ENCODE measurements around the gene WDR73.

WDR73 gene

DNA sequence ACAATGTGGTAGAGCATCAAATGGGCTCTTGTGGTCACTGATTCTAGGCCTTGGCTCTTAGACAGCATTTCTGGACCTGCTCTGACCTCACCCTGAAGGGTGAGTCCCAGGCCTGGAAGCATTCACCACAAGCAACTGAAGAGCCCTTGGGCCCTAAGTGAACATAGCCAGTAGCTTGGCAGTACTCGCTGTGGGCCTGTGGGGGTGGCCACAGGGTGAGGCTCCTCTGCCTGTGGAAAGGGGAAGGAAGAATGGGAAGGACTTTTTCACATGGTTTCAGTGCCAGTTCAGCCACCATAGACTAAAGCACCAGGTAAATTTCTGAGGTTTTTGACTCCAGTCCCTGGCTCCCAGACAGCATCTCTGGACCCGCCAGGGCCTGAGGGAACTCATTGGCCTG, 58.4 kb downstream of the WDR73 start:
- DNase-seq (ENCODE audit: low spot score) (no peak), ATAC-seq (ENCODE audit: low read depth) (no peak)
- TF ChIP-seq CTCF (IDR thresholded peaks at IDR 0.05; ENCODE audit: poor library complexity, severe bottlenecking), result no peak
- H3K4me3 ChIP-seq (ENCODE audit: severe bottlenecking), result no peak overlapping the region
- no peaks in the 10 kb centered on the region for H3K27me3 ChIP-seq (ENCODE audit: insufficient read depth, poor library complexity, severe bottlenecking)
- no peak overlapping the region for H3K27ac ChIP-seq (ENCODE audit: poor library complexity, severe bottlenecking)
- H3K4me1 ChIP-seq (ENCODE audit: insufficient read depth, poor library complexity, severe bottlenecking), result peaks cover 3% of the 10 kb centered on the region
- H3K9me3 ChIP-seq (ENCODE audit: severe bottlenecking), result no peaks in the 10 kb centered on the region
- no peaks in the 10 kb centered on the region for H3K36me3 ChIP-seq (ENCODE audit: low read depth)

- H3K36me3 ChIP-seq (ENCODE audit: low read depth), result no peaks in the 10 kb centered on the region
- H3K4me3 ChIP-seq (ENCODE audit: severe bottlenecking), result no peak overlapping the region
- DNase-seq (ENCODE audit: low spot score), result no peak
- no peak for ATAC-seq (ENCODE audit: low read depth)
- H3K9me3 ChIP-seq (ENCODE audit: severe bottlenecking), result no peaks in the 10 kb centered on the region
- no peak overlapping the region for H3K27ac ChIP-seq (ENCODE audit: poor library complexity, severe bottlenecking)
- no peaks in the 10 kb centered on the region for H3K27me3 ChIP-seq (ENCODE audit: insufficient read depth, poor library complexity, severe bottlenecking)
- no peaks in the 10 kb centered on the region for H3K4me1 ChIP-seq (ENCODE audit: insufficient read depth, poor library complexity, severe bottlenecking)
- no peak for TF ChIP-seq CTCF (IDR thresholded peaks at IDR 0.05; ENCODE audit: poor library complexity, severe bottlenecking)
Measured at GRCh38 chr15:84594617-84595290, 59.3 kb downstream of the WDR73 start.

DNA sequence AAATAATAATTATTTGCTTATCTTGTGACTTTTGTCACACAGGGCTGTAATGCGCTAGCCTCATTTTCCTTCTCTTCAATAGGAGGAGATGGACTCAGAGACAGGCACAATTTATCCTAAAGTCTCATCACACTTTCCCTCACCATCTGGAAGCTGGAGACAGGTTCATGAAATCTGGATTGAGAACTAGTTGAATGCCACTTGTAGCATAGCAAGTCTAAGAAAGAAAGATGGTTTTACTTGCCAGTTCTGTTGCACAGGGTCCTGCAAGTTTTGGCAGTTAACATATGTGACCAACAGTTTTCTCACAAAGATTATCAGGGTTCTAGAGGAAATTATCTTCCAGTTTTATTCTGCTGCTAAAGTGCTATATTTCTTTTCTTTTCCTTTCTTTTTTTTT, 62.3 kb downstream of the WDR73 start:
- no peaks in the 10 kb centered on the region for H3K27me3 ChIP-seq (ENCODE audit: insufficient read depth, poor library complexity, severe bottlenecking)
- H3K4me3 ChIP-seq (ENCODE audit: severe bottlenecking), result no peak overlapping the region
- ATAC-seq (ENCODE audit: low read depth) (no peak), DNase-seq (ENCODE audit: low spot score) (no peak)
- H3K27ac ChIP-seq (ENCODE audit: poor library complexity, severe bottlenecking), result no peak overlapping the region
- no peaks in the 10 kb centered on the region for H3K9me3 ChIP-seq (ENCODE audit: severe bottlenecking)
- H3K36me3 ChIP-seq (ENCODE audit: low read depth), result no peaks in the 10 kb centered on the region
- H3K4me1 ChIP-seq (ENCODE audit: insufficient read depth, poor library complexity, severe bottlenecking), result no peaks in the 10 kb centered on the region
- TF ChIP-seq CTCF (IDR thresholded peaks at IDR 0.05; ENCODE audit: poor library complexity, severe bottlenecking), result no peak

DNA sequence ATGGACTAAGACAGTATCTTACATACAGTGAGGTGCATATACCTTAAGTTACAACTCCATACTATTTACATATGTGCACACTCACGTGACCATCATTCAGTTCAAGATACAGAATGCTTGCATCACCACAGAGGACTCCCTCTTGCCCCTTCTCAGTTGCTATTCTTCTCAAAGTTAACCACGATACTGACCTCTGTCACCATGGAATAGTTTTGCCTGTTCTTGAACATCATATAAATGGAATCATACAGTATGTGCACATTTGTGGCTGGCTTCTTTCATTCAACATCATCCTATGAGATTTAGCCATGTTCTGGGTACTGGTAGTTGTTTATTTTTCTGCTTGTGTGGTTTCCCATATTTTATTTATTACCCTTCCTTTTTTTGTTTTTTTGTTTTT, 63.7 kb downstream of the WDR73 start:
- H3K4me3 ChIP-seq (ENCODE audit: severe bottlenecking), result no peak overlapping the region
- no peak overlapping the region for H3K27ac ChIP-seq (ENCODE audit: poor library complexity, severe bottlenecking)
- no peaks in the 10 kb centered on the region for H3K9me3 ChIP-seq (ENCODE audit: severe bottlenecking)
- H3K27me3 ChIP-seq (ENCODE audit: insufficient read depth, poor library complexity, severe bottlenecking), result no peaks in the 10 kb centered on the region
- no peaks in the 10 kb centered on the region for H3K4me1 ChIP-seq (ENCODE audit: insufficient read depth, poor library complexity, severe bottlenecking)
- ATAC-seq (ENCODE audit: low read depth) (no peak), DNase-seq (ENCODE audit: low spot score) (no peak)
- no peaks in the 10 kb centered on the region for H3K36me3 ChIP-seq (ENCODE audit: low read depth)
- TF ChIP-seq CTCF (IDR thresholded peaks at IDR 0.05; ENCODE audit: poor library complexity, severe bottlenecking), result no peak

Measured in RWPE2 (cell line).